HG03378 (cell line): ENCODE measurements around the gene CHRM3.
"Not testable (repeated sequence)": the region's sequence is repeated elsewhere in the genome, so short reads cannot be mapped to it uniquely, and the experiment has no call there.

Experiments used
- ATAC-seq: cut with Tn5 transposase; IDR thresholded peaks from one replicate; pipeline ENCODE4 v1.9.1; 2021; ENCODE audit warnings: mild to moderate bottlenecking, moderate library complexity; ENCODE audit not compliant: unreplicated experiment

CHRM3 gene

GRCh38 chr1:239386453-239387303 is at the start of gene CHRM3:
CHRM3 (plus strand) TSS chr1:239386568; CDS start chr1:239907452, 520,884 bp downstream.
- ATAC-seq, result no peak

GRCh38 chr1:239337799-239338430 is 48.5 kb upstream of the CHRM3 start:
- ATAC-seq, result no peak

GRCh38 chr1:239347776-239348175 is 38.6 kb upstream of the CHRM3 start:
- no peak for ATAC-seq

GRCh38 chr1:239348635-239349353 is 37.6 kb upstream of the CHRM3 start:
- ATAC-seq, result no peak

GRCh38 chr1:239349699-239350098 is 36.7 kb upstream of the CHRM3 start:
- no peak for ATAC-seq

- no peak for ATAC-seq
Measured at GRCh38 chr1:239353536-239353935, 32.8 kb upstream of the CHRM3 start.

- no peak for ATAC-seq
Measured at GRCh38 chr1:239354231-239354630, 32.1 kb upstream of the CHRM3 start.

GRCh38 chr1:239357867-239358266 is 28.5 kb upstream of the CHRM3 start:
- no peak for ATAC-seq

GRCh38 chr1:239361403-239361802 is 25.0 kb upstream of the CHRM3 start:
- no peak for ATAC-seq

GRCh38 chr1:239363930-239364329 is 22.4 kb upstream of the CHRM3 start:
- ATAC-seq, result no peak

GRCh38 chr1:239367196-239367810 is 19.1 kb upstream of the CHRM3 start:
- no peak for ATAC-seq

- ATAC-seq, result no peak
Measured at GRCh38 chr1:239368436-239369109, 17.8 kb upstream of the CHRM3 start.

GRCh38 chr1:239370869-239371268 is 15.5 kb upstream of the CHRM3 start:
- not testable (repeated sequence) for ATAC-seq

- ATAC-seq, result no peak
Measured at GRCh38 chr1:239382666-239383065, 3.7 kb upstream of the CHRM3 start.

- no peak for ATAC-seq
Measured at GRCh38 chr1:239383714-239384113, 2.7 kb upstream of the CHRM3 start.

GRCh38 chr1:239387304-239388158 is 1.2 kb downstream of the CHRM3 start:
- ATAC-seq, result no peak

GRCh38 chr1:239388159-239388485 is 1.8 kb downstream of the CHRM3 start:
- no peak for ATAC-seq

GRCh38 chr1:239388578-239388977 is 2.2 kb downstream of the CHRM3 start:
- ATAC-seq, result no peak

GRCh38 chr1:239389703-239390102 is 3.3 kb downstream of the CHRM3 start:
- no peak for ATAC-seq

- ATAC-seq, result no peak
Measured at GRCh38 chr1:239392271-239392670, 5.9 kb downstream of the CHRM3 start.
